Stimulated activated naive CD8-positive, alpha-beta T cell treated with anti-CD3 and anti-CD28 coated beads, Interleukin-15, amount 100 ng/mL, for 72 hours (primary cell): Measurements from ENCODE around the gene CDC34.

Source experiments
- ATAC-seq: fragments of 150-1000 bp; cut with Tn5 transposase; 2 replicates; pipeline ENCODE4 v1.10.0; 2021; ENCODE audit warnings: mild to moderate bottlenecking, moderate library complexity
- DNase-seq, 2 donors: peaks; one replicate each; pipeline ENCODE4 v3.0.0; 2021 to 2022
- H3K27ac Mint-ChIP-seq, 2 donors: one replicate each; pipeline ENCODE4 v1.8.0; 2022; ENCODE audit warnings: mild to moderate bottlenecking in 2 of 2, mixed read lengths in 2 of 2, moderate library complexity in 2 of 2
- H3K27me3 Mint-ChIP-seq: one replicate; pipeline ENCODE4 v1.8.0; 2022; ENCODE audit warnings: mixed read lengths
- H3K4me1 Mint-ChIP-seq: one replicate; pipeline ENCODE4 v1.8.0; 2022; ENCODE audit warnings: mild to moderate bottlenecking, mixed read lengths
- H3K4me3 Mint-ChIP-seq, 2 donors: one replicate each; pipeline ENCODE4 v1.8.0; 2022; ENCODE audit warnings: mild to moderate bottlenecking in 2 of 2, mixed read lengths in 2 of 2, moderate library complexity in 1 of 2
- H3K9me3 Mint-ChIP-seq, 2 donors: one replicate each; pipeline ENCODE4 v1.8.0; 2022; ENCODE audit warnings: mixed read lengths in 2 of 2

The CDC34 gene

DNA sequence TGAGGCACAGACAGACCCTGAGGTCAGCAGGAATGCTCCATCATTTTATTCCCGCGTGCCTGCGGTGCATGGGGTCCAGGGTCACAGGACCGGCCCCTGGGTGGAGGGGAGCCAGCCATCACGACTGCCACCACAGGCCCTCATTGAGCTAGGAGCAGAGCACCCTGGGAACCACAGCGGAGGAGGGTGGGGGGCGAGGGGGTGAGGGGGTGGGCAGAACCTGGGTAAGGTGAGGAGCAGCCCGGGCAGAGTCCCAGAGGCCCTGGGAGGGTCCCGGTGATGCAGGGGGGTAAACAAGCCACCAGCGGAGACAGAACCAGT, 36.5 kb upstream of the CDC34 start:
- H3K27ac Mint-ChIP-seq, result no peak overlapping the region
- H3K4me3 Mint-ChIP-seq, result no peak overlapping the region
- H3K4me1 Mint-ChIP-seq, result peaks cover 27% of the 10 kb centered on the region
- ATAC-seq (no peak), DNase-seq (no peak)
- H3K9me3 Mint-ChIP-seq, result no peaks in the 10 kb centered on the region
- H3K27me3 Mint-ChIP-seq, result peaks cover 42% of the 10 kb centered on the region

DNA sequence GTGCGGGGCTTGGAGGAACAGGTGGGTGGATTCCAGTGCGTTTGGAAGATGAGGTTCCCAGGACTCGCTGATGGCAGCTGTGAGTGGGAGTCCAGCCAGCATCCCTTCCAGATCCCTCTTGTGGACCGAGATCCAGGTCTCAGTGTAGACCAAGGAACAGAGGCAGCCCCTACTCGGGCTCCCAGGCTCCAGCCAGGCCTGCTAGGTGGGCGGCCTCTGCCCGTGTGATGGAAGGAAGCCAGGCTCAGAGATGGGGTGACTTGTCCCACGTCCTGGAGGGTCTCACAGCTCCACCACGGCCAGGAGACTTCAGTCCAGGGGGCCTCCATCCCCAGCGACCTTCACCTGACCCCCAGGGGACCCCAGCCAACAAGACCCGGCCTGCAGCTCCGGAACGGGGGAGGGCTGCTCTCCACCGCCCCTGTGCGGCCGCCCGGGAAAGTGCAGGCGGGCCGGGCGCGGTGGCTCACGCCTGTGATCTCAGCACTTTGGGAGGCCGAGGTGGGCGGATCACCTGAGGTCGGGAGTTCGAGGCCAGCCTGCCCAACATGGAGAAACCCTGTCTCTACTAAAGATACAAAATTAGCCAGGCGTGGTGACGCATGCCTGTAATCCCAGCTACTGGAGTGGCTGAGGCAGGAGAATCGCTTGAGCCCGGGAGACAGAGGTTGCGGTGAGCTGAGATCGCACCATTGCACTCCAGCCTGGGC, 36.0 kb upstream of the CDC34 start:
- Mint-ChIP-seq H3K27me3 (peaks cover 42% of the 10 kb centered on the region), H3K9me3 (no peaks in the 10 kb centered on the region), H3K4me1 (peaks cover 25% of the 10 kb centered on the region), H3K27ac (no peak overlapping the region), H3K4me3 (peak overlapping the region in 1 of 2 donors; percentile 45)
- DNase-seq (peak; percentile 72 to 77), ATAC-seq (peak; percentile 35)

DNA sequence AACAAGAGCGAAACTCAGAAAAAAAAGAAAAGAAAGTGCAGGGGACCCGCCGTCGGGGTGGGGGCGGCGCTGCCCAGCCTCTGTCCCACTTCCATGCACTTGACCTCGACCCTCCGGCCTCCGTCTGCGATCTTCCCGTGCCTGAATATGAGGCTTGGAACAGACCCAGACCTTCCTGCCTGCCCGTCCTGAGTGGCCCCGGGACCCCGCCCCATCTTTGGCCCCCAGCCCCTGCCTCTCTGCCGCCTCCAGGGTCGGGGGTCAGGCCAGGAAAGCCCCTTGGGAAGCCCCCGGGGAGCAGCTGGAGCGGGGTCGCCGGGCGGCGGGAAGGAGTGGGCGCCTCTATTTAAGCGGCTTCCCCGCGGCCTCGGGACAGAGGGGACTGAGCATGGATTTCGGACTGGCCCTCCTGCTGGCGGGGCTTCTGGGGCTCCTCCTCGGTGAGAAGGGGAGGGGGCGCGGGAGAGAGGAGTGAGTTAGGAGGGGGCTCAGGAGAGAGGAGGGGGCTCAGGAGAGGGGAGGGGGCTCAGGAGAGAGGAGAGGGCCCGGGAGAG, 35.4 kb upstream of the CDC34 start, which contains the start of gene MADCAM1:
MADCAM1 (plus strand) TSS at position 375 of the 554 bp plus-strand sequence; CDS start at position 389, 14 bp downstream.
- Mint-ChIP-seq H3K4me1 (peaks cover 25% of the 10 kb centered on the region), H3K9me3 (no peaks in the 10 kb centered on the region), H3K27me3 (peaks cover 42% of the 10 kb centered on the region), H3K27ac (no peak within 1 kb of the TSS), H3K4me3 (peak within 1 kb of the TSS in 1 of 2 donors; percentile 45)
- ATAC-seq (no peak), DNase-seq (no peak)

DNA sequence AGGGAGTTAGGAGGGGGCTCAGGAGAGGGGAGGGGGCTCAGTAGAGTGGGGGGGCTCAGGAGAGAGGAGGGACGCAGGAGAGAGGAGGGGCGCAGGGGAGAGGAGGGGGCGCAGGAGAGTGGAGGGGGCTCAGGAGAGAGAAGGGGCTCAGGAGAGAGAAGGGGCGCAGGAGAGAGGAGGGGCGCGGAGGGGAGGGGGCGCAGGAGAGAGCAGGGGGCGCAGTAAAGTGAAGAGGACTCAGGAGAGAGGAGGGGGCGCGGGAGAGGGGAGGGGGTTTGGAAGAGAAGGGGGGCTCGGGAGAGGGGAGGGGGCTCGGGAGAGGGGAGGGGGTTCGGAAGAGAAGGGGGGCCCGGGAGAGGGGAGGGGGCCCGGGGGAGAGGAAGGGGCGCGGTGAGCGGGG, 34.6 kb upstream of the CDC34 start:
- ATAC-seq, result no peak
- no peak overlapping the region for H3K4me3 Mint-ChIP-seq

DNA sequence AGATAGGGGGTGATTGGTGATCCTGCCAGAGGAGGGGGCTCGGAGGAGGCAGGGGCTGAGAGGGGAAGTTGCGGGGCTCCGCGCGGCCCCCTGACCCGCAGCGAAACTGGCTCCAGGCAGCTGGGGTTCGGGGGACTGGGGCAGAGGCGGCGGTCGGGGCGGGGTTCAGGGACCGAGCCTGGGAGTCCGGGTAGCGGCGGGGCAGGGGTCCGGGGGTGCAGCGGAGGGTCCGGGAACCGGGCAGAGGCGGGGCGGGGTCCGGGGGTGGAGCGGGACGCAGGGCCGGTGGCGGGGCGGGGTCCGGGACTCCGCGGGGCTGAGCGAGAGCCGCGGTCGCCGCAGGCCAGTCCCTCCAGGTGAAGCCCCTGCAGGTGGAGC, 34.1 kb upstream of the CDC34 start:
- Mint-ChIP-seq H3K4me3 (no peak overlapping the region), H3K9me3 (no peaks in the 10 kb centered on the region), H3K27me3 (peaks cover 42% of the 10 kb centered on the region), H3K27ac (no peak overlapping the region), H3K4me1 (peaks cover 26% of the 10 kb centered on the region)
- ATAC-seq (peak; percentile 8), DNase-seq (no peak)

More for the DNA sequence above, 34.6 kb upstream of the CDC34 start:
- H3K4me1 Mint-ChIP-seq, result peaks cover 25% of the 10 kb centered on the region
- no peaks in the 10 kb centered on the region for H3K9me3 Mint-ChIP-seq
- peaks cover 42% of the 10 kb centered on the region for H3K27me3 Mint-ChIP-seq
- H3K27ac Mint-ChIP-seq, result no peak overlapping the region
- DNase-seq, result no peak

DNA sequence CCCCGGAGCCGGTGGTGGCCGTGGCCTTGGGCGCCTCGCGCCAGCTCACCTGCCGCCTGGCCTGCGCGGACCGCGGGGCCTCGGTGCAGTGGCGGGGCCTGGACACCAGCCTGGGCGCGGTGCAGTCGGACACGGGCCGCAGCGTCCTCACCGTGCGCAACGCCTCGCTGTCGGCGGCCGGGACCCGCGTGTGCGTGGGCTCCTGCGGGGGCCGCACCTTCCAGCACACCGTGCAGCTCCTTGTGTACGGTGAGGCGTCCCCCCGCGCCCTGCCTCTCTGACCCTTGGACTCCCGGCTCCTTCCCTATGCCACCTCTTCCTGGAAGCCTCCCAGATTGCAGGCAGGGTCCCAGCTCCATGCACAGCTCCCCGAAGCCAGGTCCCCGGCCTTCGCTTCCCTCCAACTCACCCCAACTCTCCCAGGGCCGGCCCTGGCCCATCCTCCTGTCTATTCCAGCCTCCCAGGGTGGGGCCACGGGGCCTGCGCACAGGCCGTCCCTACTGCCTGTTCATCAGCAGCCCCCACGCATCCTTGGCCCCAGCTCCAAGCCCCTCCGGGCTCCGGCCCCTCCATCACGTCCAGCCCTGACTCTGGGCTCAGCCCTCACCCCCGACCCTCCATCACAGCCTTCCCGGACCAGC, 33.6 kb upstream of the CDC34 start:
- peak; percentile 39 for ATAC-seq
- H3K4me3 Mint-ChIP-seq, result peak overlapping the region; percentile 23 to 63
- peaks cover 42% of the 10 kb centered on the region for H3K27me3 Mint-ChIP-seq

DNA sequence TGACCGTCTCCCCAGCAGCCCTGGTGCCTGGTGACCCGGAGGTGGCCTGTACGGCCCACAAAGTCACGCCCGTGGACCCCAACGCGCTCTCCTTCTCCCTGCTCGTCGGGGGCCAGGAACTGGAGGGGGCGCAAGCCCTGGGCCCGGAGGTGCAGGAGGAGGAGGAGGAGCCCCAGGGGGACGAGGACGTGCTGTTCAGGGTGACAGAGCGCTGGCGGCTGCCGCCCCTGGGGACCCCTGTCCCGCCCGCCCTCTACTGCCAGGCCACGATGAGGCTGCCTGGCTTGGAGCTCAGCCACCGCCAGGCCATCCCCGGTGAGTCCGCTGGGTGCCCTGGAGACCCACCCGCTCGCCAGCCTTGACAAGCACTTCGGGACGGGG, 33.1 kb upstream of the CDC34 start:
- Mint-ChIP-seq H3K9me3 (no peaks in the 10 kb centered on the region), H3K4me3 (peak overlapping the region in 1 of 2 donors; percentile 63), H3K27ac (no peak overlapping the region), H3K4me1 (peaks cover 32% of the 10 kb centered on the region), H3K27me3 (peaks cover 41% of the 10 kb centered on the region)
- DNase-seq (no peak), ATAC-seq (peak; percentile 11)

More for the DNA sequence above, 33.6 kb upstream of the CDC34 start:
- DNase-seq, result no peak
- H3K9me3 Mint-ChIP-seq, result no peaks in the 10 kb centered on the region
- peaks cover 31% of the 10 kb centered on the region for H3K4me1 Mint-ChIP-seq
- H3K27ac Mint-ChIP-seq, result no peak overlapping the region

DNA sequence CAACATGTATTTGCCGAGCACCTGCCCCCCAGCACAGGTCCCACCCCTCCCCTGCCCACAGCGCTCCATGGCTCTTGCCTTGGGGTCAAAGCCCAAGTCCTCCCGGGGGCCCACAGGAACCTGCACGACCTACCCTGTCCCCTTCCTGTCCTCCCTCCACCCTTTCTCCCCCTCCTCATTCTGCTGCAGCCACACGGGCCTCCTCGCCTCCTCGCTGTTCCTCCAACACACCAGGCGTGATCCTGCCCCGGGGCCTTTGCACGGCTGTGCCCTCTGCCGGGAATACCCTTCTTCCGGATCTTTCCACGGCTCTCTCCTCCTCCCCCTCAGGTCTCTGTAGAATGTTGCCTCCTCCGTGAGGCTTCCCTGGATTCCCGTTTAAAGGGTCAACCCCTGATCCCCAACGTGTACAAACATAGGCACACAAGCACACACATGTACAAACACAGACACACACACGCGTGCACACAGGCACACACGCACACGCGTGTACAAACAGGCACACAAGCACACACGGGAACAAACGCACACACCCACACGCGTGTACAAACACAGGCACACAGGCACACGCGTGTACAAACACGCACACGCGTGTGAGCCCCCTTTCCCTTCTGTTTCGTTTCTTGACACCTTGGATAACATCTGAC, 32.5 kb upstream of the CDC34 start:
- Mint-ChIP-seq H3K27ac (no peak overlapping the region), H3K4me1 (peaks cover 27% of the 10 kb centered on the region), H3K4me3 (no peak overlapping the region), H3K9me3 (no peaks in the 10 kb centered on the region), H3K27me3 (peaks cover 35% of the 10 kb centered on the region)
- DNase-seq (no peak), ATAC-seq (no peak)

DNA sequence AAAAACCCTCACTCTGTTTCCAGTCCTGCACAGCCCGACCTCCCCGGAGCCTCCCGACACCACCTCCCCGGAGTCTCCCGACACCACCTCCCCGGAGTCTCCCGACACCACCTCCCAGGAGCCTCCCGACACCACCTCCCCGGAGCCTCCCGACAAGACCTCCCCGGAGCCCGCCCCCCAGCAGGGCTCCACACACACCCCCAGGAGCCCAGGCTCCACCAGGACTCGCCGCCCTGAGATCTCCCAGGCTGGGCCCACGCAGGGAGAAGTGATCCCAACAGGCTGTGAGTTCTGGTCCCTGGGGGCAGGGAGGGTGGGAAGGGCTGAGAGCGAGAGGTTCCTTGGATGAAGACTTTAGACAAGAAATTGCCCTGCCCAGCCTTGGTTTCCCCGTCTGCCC, 29.9 kb upstream of the CDC34 start:
- DNase-seq, result no peak
- Mint-ChIP-seq H3K4me1 (peaks cover 23% of the 10 kb centered on the region), H3K27ac (no peak overlapping the region), H3K27me3 (peaks cover 23% of the 10 kb centered on the region), H3K9me3 (no peaks in the 10 kb centered on the region), H3K4me3 (no peak overlapping the region)
- ATAC-seq, result no peak

DNA sequence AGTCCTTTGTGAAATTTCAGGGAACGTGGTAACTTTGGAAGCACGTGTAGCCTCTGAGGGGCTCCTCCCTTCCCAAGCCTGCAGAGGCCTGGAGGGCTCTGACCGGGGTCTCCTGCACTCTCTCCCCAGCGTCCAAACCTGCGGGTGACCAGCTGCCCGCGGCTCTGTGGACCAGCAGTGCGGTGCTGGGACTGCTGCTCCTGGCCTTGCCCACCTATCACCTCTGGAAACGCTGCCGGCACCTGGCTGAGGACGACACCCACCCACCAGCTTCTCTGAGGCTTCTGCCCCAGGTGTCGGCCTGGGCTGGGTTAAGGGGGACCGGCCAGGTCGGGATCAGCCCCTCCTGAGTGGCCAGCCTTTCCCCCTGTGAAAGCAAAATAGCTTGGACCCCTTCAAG, 26.9 kb upstream of the CDC34 start:
- Mint-ChIP-seq H3K4me1 (peaks cover 34% of the 10 kb centered on the region), H3K9me3 (no peaks in the 10 kb centered on the region), H3K27me3 (peaks cover 2% of the 10 kb centered on the region), H3K4me3 (no peak overlapping the region), H3K27ac (no peak overlapping the region)
- no peak for DNase-seq
- no peak for ATAC-seq

DNA sequence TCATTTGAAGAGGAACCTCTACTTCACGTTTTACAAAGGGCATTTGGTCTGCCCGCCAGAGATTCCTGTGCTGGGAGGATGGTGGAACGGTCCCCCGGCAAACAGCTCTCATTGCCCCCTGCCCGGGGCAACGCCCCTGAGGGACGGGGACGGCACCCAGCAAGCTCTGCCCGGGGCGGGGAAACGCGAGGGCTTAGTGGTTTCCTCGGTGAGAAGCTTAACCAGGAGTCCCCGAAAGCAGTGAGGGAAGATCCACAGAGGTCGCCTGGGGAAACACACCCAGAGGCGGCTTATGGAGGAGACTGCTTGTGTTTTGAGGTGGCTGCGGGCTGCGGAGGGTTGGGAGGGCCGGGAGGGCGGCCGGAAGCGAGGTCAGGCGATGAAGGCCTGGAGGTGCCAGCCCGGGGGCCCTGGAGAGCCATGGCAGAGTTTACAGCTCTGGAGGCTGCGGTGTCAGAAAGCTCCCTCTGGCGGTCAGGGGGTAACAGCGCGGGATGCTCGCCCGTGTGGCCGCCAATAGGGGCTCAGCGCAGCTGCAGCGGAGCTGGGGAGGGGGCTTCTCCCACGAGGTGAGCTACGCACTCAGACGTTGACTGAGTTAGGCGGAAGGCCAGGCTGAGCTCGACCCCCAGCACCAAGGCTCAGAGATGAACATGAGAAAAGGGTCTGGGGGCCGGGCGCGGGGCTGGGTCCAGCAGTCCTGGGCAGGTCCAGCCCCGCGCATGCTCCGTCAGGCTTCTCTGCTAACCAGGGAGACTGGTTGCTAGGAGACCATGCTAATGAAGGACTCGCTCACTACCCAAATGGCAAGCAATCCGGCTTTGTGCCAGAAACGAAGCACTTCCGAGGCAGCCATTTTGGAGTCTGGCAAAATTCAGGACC, 24.9 kb upstream of the CDC34 start:
- ATAC-seq, result peak; percentile 75
- Mint-ChIP-seq H3K4me3 (peak overlapping the region; percentile 81 to 95), H3K9me3 (no peaks in the 10 kb centered on the region), H3K27me3 (no peaks in the 10 kb centered on the region), H3K27ac (peak overlapping the region; percentile 100), H3K4me1 (peaks cover 54% of the 10 kb centered on the region)
- DNase-seq, result peak; percentile 95 to 96

DNA sequence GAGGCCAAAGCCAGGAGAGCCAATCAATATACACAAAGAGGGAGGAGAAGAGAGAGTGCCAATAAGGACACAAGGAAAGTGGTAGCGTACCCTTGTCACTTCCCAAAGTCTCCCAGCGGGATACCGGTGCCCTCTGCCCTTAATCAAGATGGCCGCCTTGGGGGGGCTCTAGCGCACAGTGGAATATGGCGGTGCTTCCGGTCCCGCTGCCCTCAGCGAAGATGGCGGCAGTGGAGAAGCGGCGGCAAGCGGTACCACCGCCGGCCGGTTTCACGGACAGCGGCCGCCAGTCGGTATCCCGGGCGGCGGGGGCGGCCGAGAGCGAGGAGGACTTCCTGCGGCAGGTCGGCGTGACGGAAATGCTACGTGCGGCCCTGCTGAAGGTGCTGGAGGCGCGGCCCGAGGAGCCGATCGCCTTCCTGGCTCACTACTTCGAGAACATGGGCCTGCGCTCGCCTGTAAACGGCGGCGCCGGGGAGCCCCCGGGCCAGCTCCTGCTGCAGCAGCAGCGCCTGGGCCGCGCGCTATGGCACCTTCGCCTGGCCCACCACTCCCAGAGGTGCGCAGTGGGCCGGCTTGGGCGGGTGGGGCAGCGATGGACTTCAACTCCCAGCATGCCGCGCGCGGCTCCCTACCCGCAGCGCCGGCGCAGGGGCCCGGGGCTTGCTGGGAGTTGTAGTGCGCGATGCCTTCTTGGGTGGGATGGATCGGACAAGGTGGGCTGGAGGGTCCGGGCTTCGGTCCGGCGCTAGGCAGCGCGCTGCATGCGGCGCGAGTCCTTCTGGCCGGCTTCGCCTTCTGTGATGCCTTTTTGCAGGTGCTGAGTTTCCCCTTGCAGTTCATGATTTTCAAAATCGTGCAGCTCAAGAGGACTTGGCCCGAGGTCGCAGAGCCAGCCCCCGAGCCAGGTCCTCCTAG, 24.0 kb upstream of the CDC34 start, which contains the start of gene TPGS1:
TPGS1 (plus strand) TSS at position 212 of the 918 bp plus-strand sequence; CDS start at position 222, 10 bp downstream.
- Mint-ChIP-seq H3K4me1 (peaks cover 62% of the 10 kb centered on the region), H3K27me3 (no peaks in the 10 kb centered on the region)

DNA sequence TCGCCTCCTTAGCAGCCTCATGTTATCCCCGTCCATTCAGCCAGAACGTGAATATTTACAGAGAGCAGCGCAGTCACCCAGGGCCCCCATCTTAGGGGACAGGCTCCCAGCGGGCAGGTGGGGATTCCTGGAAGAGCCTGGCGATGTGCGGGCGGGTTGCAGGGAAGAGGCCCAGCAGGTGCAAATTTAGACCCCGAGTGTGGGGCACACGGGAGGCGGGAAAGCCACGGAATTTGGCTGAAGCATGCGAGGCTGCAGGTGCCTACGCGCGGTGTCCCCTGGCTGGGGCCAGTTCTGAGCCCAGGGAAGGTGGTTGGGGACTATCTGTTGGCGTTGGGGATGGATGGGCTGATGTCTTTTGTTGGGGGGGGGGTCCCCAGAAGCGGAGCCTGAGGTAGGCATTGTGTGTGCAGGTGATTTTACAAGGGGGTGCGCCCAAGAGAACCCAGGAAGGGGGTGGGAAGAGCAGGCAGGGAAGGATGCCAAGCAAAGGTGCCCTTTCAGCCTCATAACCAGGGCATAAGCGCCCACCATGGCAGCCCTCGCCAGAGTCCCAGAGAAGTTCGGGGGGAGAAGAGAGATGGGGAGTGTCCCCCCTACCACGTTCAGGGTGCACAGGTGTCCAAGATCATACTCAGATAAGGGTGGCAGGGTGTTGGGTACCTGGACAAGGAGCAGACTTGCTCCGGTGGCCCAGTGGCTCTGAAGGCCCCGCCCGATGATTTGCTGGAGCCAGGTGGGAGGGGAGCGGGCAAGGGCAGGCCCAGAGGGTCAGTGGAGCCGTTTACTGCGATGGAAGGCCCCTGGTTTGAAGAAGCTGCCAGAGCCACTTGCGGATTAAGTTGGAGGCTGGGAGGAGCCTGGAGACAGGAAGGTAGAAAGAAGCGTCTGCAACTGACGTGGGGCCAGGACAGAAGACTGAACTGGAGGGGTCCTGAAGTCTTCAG, 23.1 kb upstream of the CDC34 start:
- Mint-ChIP-seq H3K4me1 (peaks cover 57% of the 10 kb centered on the region), H3K27me3 (no peaks in the 10 kb centered on the region), H3K27ac (peak overlapping the region; percentile 100), H3K9me3 (no peaks in the 10 kb centered on the region), H3K4me3 (peak overlapping the region; percentile 81 to 95)
- ATAC-seq (no peak), DNase-seq (no peak)

More for the DNA sequence above, 24.0 kb upstream of the CDC34 start, which contains the start of gene TPGS1:
- DNase-seq (peak; percentile 90 to 91), ATAC-seq (peak; percentile 60)
- peak within 1 kb of the TSS; percentile 100 for H3K27ac Mint-ChIP-seq
- no peaks in the 10 kb centered on the region for H3K9me3 Mint-ChIP-seq
- peak within 1 kb of the TSS; percentile 81 to 95 for H3K4me3 Mint-ChIP-seq
